Caco-2 (cell line): ENCODE measurements around the gene DSCAML1. TPM values are rescaled to one million over a fixed set of nuclear protein-coding genes. Genes with fewer than 3 reads are reported as not detected.
A peak's percentile ranks its signal among the peaks of the same experiment; 100 is the strongest.

Experiments
- BruUV-seq: library from RNA; stranded (reverse); fragments of 400-500 nt; replicated peaks from 2 replicates; lab custom pipeline; 2021; lab: Mats Ljungman, UMichigan
- CTCF ChIA-PET: fragments of 300-600 bp; sonication (Branson Sonifier 250); formaldehyde crosslinking; loops from one replicate; lab custom pipeline; 2022; ENCODE audit warnings: antibody characterized with exemption; lab: Charles Lee
- POLR2A ChIA-PET: fragments of 300-600 bp; sonication (Branson Sonifier 250); formaldehyde crosslinking; loops from one replicate; lab custom pipeline; 2022; ENCODE audit warnings: antibody characterized with exemption; lab: Charles Lee
- DNase-seq, 2 experiments: peaks; one replicate each; pipeline versions ENCODE4 v3.0.0 to v3.0.0-alpha.2; 2020 to 2022
- H3K27me3 ChIP-seq: replicated peaks from 2 replicates; pipeline ENCODE4 v1.6.0; 2011; ENCODE audit warnings: low read length; ENCODE audit not compliant: control insufficient read depth, insufficient read depth
- H3K36me3 ChIP-seq: 2 replicates; pipeline ENCODE4 v1.5.1; 2011; ENCODE audit warnings: low read length; ENCODE audit not compliant: control insufficient read depth, insufficient read depth
- H3K4me1 ChIP-seq: fragments of 250-450 bp; sonication (Bioruptor Pico); 2 replicates; pipeline ENCODE4 v1.5.1; 2020; ENCODE audit warnings: mild to moderate bottlenecking
- H3K4me3 ChIP-seq: 2 replicates; pipeline ENCODE4 v1.5.1; 2011; ENCODE audit warnings: low read depth, mild to moderate bottlenecking, control low read depth, low read length
- H3K9me3 ChIP-seq: fragments of 250-450 bp; sonication (Bioruptor Pico); 2 replicates; pipeline ENCODE4 v1.5.1; 2020; ENCODE audit warnings: mild to moderate bottlenecking, moderate library complexity
- H3K27ac Mint-ChIP-seq: one replicate; pipeline ENCODE4 v1.8.0; 2022; ENCODE audit warnings: mixed read lengths; ENCODE audit not compliant: unreplicated experiment
- H3K27me3 Mint-ChIP-seq: one replicate; pipeline ENCODE4 v1.8.0; 2022; ENCODE audit warnings: mixed read lengths; ENCODE audit not compliant: insufficient read depth, unreplicated experiment
- H3K36me3 Mint-ChIP-seq: one replicate; pipeline ENCODE4 v1.8.0; 2022; ENCODE audit warnings: mild to moderate bottlenecking, mixed read lengths; ENCODE audit not compliant: insufficient read depth, unreplicated experiment
- H3K4me1 Mint-ChIP-seq: one replicate; pipeline ENCODE4 v1.8.0; 2022; ENCODE audit warnings: low read depth, mixed read lengths; ENCODE audit not compliant: unreplicated experiment
- H3K4me3 Mint-ChIP-seq: one replicate; pipeline ENCODE4 v1.8.0; 2022; ENCODE audit warnings: mild to moderate bottlenecking, moderate library complexity, mixed read lengths; ENCODE audit not compliant: unreplicated experiment
- H3K9me3 Mint-ChIP-seq: one replicate; pipeline ENCODE4 v1.8.0; 2022; ENCODE audit warnings: mixed read lengths; ENCODE audit not compliant: unreplicated experiment
- CTCF ChIP-seq, 2 experiments: fragments of 200-600 bp in 1 of 2; IDR thresholded peaks; 1 replicate in 1 of 2; 2 replicates in 1 of 2; pipeline versions ENCODE4 v1.5.1 to v1.8.0; 2011 to 2022; ENCODE audit warnings: antibody characterized with exemption in 1 of 2, control low read depth in 1 of 2, inconsistent platforms in 1 of 2, low read depth in 1 of 2, low read length in 1 of 2, mild to moderate bottlenecking in 1 of 2, moderate library complexity in 1 of 2; ENCODE audit not compliant: insufficient read depth in 1 of 2, severe bottlenecking in 1 of 2, unreplicated experiment in 1 of 2
- intact Hi-C: fragments of 100-400 bp; cut with micrococcal nuclease; formaldehyde crosslinking; loops from one replicate; pipeline ENCODE4 v1.10.0; 2022; ENCODE audit not compliant: unreplicated experiment
- total RNA-seq: library from RNA; stranded (reverse); gene quantifications from 2 replicates; pipeline ENCODE4 v1.2.3, GENCODE V29; 2022

The DSCAML1 gene
- total RNA-seq, 1 experiment from 2014 or later: not detected

GRCh38 chr11:117443266-117444186, 353.5 kb downstream of the DSCAML1 start:
- H3K4me1 ChIP-seq: no peaks in the 10 kb centered on the region
- H3K27me3 ChIP-seq: no peaks in the 10 kb centered on the region; the same call in 1 of the 2 replicates
- no peaks in the 10 kb centered on the region for H3K9me3 ChIP-seq
- no peak overlapping the region for H3K27ac Mint-ChIP-seq
- ChIA-PET CTCF (interaction anchor here (0.9 to 4.2 kb wide), 11 partner anchors 17 to 375 kb away, joined by 3 to 43 read pairs (median 4); no protein-coding TSS in a partner anchor), POLR2A (interaction anchor here (0.7 kb wide), 1 partner anchor 28 kb away, joined by 3 read pairs; no protein-coding TSS in a partner anchor)
- no peak overlapping the region for H3K4me3 ChIP-seq
- no peak overlapping the region for H3K4me3 Mint-ChIP-seq
- H3K9me3 Mint-ChIP-seq: no peaks in the 10 kb centered on the region
- intact Hi-C loops: loop anchor here (1.0 to 5.0 kb wide), 3 partner anchors 169 to 374 kb away; no protein-coding TSS in a partner anchor
- peaks cover 41% of the 10 kb centered on the region for H3K27me3 Mint-ChIP-seq
- peak; percentile 78 to 84 for DNase-seq
- no peaks in the 10 kb centered on the region for H3K36me3 Mint-ChIP-seq
- H3K4me1 Mint-ChIP-seq: no peaks in the 10 kb centered on the region
- TF ChIP-seq CTCF (IDR thresholded peaks at IDR 0.05; ENCODE audit: insufficient read depth in 1 of 2, low read depth in 1 of 2, low read length in 1 of 2, severe bottlenecking in 1 of 2, unreplicated experiment in 1 of 2): peak; percentile 86 to 98
- no peaks in the 10 kb centered on the region for H3K36me3 ChIP-seq
- BruUV-seq: no TSS peak

DNA sequence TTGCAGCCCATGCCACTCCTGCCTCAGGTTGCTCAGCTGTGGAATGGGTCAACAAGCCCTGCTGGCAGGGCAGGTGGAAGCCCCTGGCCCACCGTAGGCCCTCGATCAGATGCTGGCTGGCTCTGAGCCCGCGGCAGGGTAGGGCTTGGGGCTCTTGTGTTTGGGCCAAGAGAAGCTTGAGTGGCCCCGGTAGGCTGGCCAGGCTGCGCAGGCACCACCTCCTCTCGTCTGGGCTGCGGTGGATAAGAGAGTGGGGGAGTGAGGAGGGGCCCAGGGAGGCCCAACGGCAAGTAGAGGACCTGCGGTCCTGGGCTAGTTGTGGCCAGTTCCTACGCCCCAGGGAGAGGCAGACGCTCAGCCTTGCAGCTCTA, 354.2 kb downstream of the DSCAML1 start:
- no peak overlapping the region for H3K27ac Mint-ChIP-seq
- H3K27me3 ChIP-seq: no peaks in the 10 kb centered on the region; the same call in 1 of the 2 replicates
- ChIA-PET POLR2A (no interaction called here), CTCF (interaction anchor here (1.2 to 4.2 kb wide), 6 partner anchors 17 to 376 kb away, joined by 3 to 43 read pairs (median 15); no protein-coding TSS in a partner anchor)
- no peak for TF ChIP-seq CTCF (IDR thresholded peaks at IDR 0.05; ENCODE audit: insufficient read depth in 1 of 2, low read depth in 1 of 2, low read length in 1 of 2, severe bottlenecking in 1 of 2, unreplicated experiment in 1 of 2)
- H3K36me3 ChIP-seq: no peaks in the 10 kb centered on the region
- no peaks in the 10 kb centered on the region for H3K4me1 ChIP-seq
- no peaks in the 10 kb centered on the region for H3K36me3 Mint-ChIP-seq
- no peaks in the 10 kb centered on the region for H3K9me3 ChIP-seq
- no peak overlapping the region for H3K4me3 ChIP-seq
- H3K9me3 Mint-ChIP-seq: no peaks in the 10 kb centered on the region
- H3K27me3 Mint-ChIP-seq: peaks cover 37% of the 10 kb centered on the region
- H3K4me1 Mint-ChIP-seq: no peaks in the 10 kb centered on the region
- intact Hi-C loops: loop anchor here (1.0 to 5.0 kb wide), 3 partner anchors 169 to 374 kb away; no protein-coding TSS in a partner anchor
- no peak for DNase-seq
- no peak overlapping the region for H3K4me3 Mint-ChIP-seq
- BruUV-seq: no TSS peak

DNA sequence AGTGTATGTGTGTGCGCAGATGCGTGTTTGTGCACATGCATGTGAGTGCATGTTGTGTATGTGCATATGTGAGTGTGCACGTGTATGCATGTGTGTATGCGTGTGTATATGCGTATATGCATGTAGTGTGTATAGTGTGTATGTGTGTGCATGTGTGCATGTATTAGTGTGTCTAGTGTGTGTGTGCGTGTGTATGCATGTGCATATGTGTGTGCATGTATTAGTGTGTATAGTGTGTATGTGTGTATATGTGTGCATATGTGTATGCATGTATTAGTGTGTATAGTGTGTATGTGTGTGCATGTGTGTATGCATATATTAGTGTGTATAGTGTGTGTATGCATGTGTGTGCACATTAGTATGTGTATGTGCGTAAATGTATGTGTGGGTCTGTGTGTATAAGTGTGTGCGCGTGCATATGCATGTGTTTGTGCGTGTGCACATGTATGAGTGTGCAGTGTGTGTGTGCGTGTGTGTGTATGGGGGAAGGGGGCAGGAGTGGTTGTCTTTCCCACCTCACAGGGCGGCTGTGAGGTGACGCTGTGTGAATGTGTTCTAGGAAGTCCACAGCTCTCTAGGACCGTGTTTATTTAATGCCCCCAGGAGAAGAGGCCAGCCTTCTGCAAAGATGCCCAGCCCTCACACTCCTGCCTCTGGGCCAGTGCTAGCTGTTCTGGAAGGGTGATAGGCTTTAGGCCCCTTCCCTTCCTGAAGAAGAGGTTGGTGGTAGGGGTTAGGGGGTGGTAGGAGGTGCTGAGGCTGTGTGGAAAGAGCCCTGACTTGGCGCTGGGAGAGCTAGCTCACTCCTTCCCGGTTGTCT, 354.8 kb downstream of the DSCAML1 start:
- Histone ChIP-seq H3K4me3 (no peak overlapping the region), H3K27me3 (no peaks in the 10 kb centered on the region; the same call in 1 of the 2 replicates), H3K36me3 (no peaks in the 10 kb centered on the region), H3K9me3 (no peaks in the 10 kb centered on the region), H3K4me1 (no peaks in the 10 kb centered on the region)
- Mint-ChIP-seq H3K27me3 (peaks cover 34% of the 10 kb centered on the region), H3K9me3 (no peaks in the 10 kb centered on the region), H3K4me1 (no peaks in the 10 kb centered on the region), H3K27ac (no peak overlapping the region), H3K4me3 (no peak overlapping the region), H3K36me3 (no peaks in the 10 kb centered on the region)
- no peak for DNase-seq
- BruUV-seq: no TSS peak
- intact Hi-C loops: loop anchor here (5.0 kb wide), 1 partner anchor 170 kb away; no protein-coding TSS in a partner anchor
- TF ChIP-seq CTCF (IDR thresholded peaks at IDR 0.05; ENCODE audit: insufficient read depth in 1 of 2, low read depth in 1 of 2, low read length in 1 of 2, severe bottlenecking in 1 of 2, unreplicated experiment in 1 of 2): no peak
- ChIA-PET POLR2A (no interaction called here), CTCF (interaction anchor here (1.2 to 4.2 kb wide), 5 partner anchors 16 to 377 kb away, joined by 3 to 43 read pairs (median 25); no protein-coding TSS in a partner anchor)
